ENCODE data around the gene INPP4B. TPM values are rescaled to one million over a fixed set of nuclear protein-coding genes. Genes with fewer than 3 reads are reported as not detected.

Gene INPP4B
- total RNA-seq, 2 experiments from 2014 or later: 35.4 to 43.0 TPM

GRCh38 chr4:142120921-142121320 is 725.2 kb downstream of the INPP4B start:
- no peak overlapping the region for H3K27ac Mint-ChIP-seq
- H3K9me3 Mint-ChIP-seq: no peaks in the 10 kb centered on the region
- no peaks in the 10 kb centered on the region for H3K27me3 Mint-ChIP-seq
- H3K36me3 Mint-ChIP-seq: peaks cover 53% of the 10 kb centered on the region
- ATAC-seq (ENCODE audit: low read depth): no peak
- H3K4me3 Mint-ChIP-seq: no peak overlapping the region
- H3K4me1 Mint-ChIP-seq: peaks cover 3% of the 10 kb centered on the region
- DNase-seq: no peak
- POLR2A ChIA-PET: no interaction called here

GRCh38 chr4:142112451-142112850 is 733.6 kb downstream of the INPP4B start:
- H3K36me3 Mint-ChIP-seq: peaks cover 39% of the 10 kb centered on the region
- no peaks in the 10 kb centered on the region for H3K27me3 Mint-ChIP-seq
- POLR2A ChIA-PET: no interaction called here
- no peaks in the 10 kb centered on the region for H3K9me3 Mint-ChIP-seq
- no peak for DNase-seq
- H3K27ac Mint-ChIP-seq: no peak overlapping the region
- H3K4me3 Mint-ChIP-seq: no peak overlapping the region
- no peaks in the 10 kb centered on the region for H3K4me1 Mint-ChIP-seq
- ATAC-seq (ENCODE audit: low read depth): no peak

DNA sequence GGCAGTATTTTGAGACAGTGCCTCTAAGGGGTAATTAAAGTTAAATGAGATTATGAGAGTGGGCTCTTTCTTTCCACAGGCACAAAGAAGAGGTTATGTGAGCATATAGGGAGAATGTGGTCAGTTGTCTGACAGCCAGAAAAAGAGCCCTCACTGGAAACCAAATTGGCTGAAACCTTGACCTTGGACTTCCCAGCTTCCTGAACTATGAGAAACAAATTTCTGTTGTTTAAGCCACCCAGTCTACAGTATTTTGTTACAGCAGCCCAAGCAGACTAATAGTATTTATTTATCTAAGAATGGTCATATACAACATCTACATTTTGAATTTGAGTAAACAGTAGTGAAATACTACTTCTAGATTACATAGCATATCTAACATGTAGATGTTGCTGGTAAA is 736.0 kb downstream of the INPP4B start:
- Mint-ChIP-seq H3K9me3 (no peaks in the 10 kb centered on the region), H3K4me3 (no peak overlapping the region), H3K27ac (no peak overlapping the region)

DNA sequence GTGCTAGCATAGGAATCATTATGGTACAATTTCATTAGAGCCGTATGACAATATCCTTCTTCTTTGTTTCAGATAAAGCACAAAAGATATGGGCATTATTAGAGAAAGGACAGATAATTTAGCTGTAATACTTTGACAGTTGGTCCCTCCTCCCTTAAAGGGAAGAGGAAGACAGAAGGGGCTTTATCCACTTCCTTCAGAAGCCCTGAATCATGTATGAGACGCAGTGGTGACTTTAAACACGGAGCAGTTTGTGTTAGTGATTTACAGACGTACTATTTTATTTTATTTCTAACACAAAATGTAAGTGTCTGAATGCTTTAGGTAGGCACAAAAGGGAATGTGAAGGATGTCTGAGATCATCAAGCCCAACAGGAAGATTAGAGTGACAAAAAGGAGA is 742.1 kb downstream of the INPP4B start:
- peaks cover 27% of the 10 kb centered on the region for H3K36me3 Mint-ChIP-seq
- H3K27me3 Mint-ChIP-seq: no peaks in the 10 kb centered on the region
- no peak overlapping the region for H3K27ac Mint-ChIP-seq

More for the DNA sequence above, 736.0 kb downstream of the INPP4B start:
- POLR2A ChIA-PET: no interaction called here
- no peaks in the 10 kb centered on the region for H3K27me3 Mint-ChIP-seq
- no peak for ATAC-seq (ENCODE audit: low read depth)
- DNase-seq: no peak
- no peaks in the 10 kb centered on the region for H3K4me1 Mint-ChIP-seq
- peaks cover 26% of the 10 kb centered on the region for H3K36me3 Mint-ChIP-seq

GRCh38 chr4:142101401-142101800 is 744.7 kb downstream of the INPP4B start:
- no peak overlapping the region for H3K27ac Mint-ChIP-seq
- POLR2A ChIA-PET: no interaction called here
- peaks cover 33% of the 10 kb centered on the region for H3K36me3 Mint-ChIP-seq
- no peak overlapping the region for H3K4me3 Mint-ChIP-seq
- peaks cover 2% of the 10 kb centered on the region for H3K4me1 Mint-ChIP-seq
- ATAC-seq (ENCODE audit: low read depth): no peak
- H3K9me3 Mint-ChIP-seq: no peaks in the 10 kb centered on the region
- H3K27me3 Mint-ChIP-seq: no peaks in the 10 kb centered on the region
- no peak for DNase-seq

More for the DNA sequence above, 742.1 kb downstream of the INPP4B start:
- ATAC-seq (ENCODE audit: low read depth) (no peak), DNase-seq (no peak)
- Mint-ChIP-seq H3K4me1 (peaks cover 2% of the 10 kb centered on the region), H3K9me3 (no peaks in the 10 kb centered on the region), H3K4me3 (no peak overlapping the region)
- POLR2A ChIA-PET: no interaction called here

DNA sequence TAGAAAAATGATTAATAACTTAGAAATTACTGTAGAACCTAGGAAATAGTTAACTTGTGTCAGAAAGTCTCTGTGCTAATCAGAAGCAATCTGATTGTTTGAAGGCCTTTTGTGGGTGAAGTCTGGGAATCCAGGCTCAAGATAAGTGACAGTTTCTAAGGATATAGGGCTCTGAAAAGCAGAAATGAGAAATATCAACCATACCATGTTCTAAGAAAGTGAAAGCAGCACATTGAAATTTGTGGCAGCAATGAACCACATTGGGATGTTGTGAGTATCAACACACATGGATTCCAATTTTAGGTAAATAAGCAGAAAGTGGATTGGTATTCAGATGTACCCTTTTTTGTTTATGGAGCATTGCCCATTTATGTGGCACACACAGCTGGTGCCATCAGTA is 745.2 kb downstream of the INPP4B start:
- POLR2A ChIA-PET: no interaction called here
- Mint-ChIP-seq H3K27me3 (no peaks in the 10 kb centered on the region), H3K27ac (no peak overlapping the region), H3K4me1 (peaks cover 2% of the 10 kb centered on the region), H3K9me3 (no peaks in the 10 kb centered on the region), H3K36me3 (peaks cover 32% of the 10 kb centered on the region), H3K4me3 (no peak overlapping the region)
- DNase-seq (no peak), ATAC-seq (ENCODE audit: low read depth) (no peak)

DNA sequence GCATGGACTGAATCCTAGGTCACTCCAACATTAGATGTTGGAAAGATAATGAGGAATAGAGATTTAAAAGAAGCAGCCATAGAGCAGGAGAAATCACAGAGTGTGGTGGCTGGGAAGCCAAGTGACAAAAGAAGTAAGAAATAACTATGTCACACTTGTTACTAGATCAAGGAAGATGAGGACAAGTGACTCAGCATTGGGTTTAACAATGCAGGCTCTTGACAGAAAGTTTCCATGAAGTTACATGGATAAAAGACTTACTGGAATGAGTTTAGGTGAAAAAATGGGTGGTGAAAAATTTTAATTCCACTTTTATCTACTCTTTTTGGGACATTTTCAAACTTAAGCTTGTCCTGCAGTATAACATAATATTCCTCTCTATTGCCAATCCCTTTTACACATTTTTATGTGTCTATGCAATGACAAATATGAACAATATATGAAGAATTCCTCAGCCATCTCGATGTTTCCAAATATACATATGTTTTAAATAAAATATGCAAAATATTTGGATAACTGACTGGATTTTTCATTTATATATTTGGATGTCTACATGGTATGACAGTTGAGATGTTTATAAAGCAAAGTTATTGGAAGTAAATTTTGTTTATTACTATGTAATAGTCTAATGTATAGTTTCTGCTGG is 747.1 kb downstream of the INPP4B start:
- H3K9me3 Mint-ChIP-seq: no peaks in the 10 kb centered on the region
- no peak for DNase-seq
- H3K27ac Mint-ChIP-seq: no peak overlapping the region
- POLR2A ChIA-PET: no interaction called here
- H3K4me3 Mint-ChIP-seq: no peak overlapping the region
- no peak for ATAC-seq (ENCODE audit: low read depth)
- no peaks in the 10 kb centered on the region for H3K27me3 Mint-ChIP-seq
- peaks cover 35% of the 10 kb centered on the region for H3K36me3 Mint-ChIP-seq
- peaks cover 2% of the 10 kb centered on the region for H3K4me1 Mint-ChIP-seq

GRCh38 chr4:142098380-142098779 is 747.7 kb downstream of the INPP4B start:
- ATAC-seq (ENCODE audit: low read depth): no peak
- H3K27ac Mint-ChIP-seq: no peak overlapping the region
- H3K36me3 Mint-ChIP-seq: peaks cover 33% of the 10 kb centered on the region
- DNase-seq: no peak
- no peaks in the 10 kb centered on the region for H3K27me3 Mint-ChIP-seq
- POLR2A ChIA-PET: no interaction called here
- H3K9me3 Mint-ChIP-seq: no peaks in the 10 kb centered on the region
- H3K4me1 Mint-ChIP-seq: peaks cover 2% of the 10 kb centered on the region
- no peak overlapping the region for H3K4me3 Mint-ChIP-seq

GRCh38 chr4:142097015-142097414 is 749.1 kb downstream of the INPP4B start:
- DNase-seq (no peak), ATAC-seq (ENCODE audit: low read depth) (no peak)
- Mint-ChIP-seq H3K4me3 (no peak overlapping the region), H3K27ac (no peak overlapping the region), H3K4me1 (peaks cover 2% of the 10 kb centered on the region), H3K9me3 (no peaks in the 10 kb centered on the region), H3K27me3 (no peaks in the 10 kb centered on the region), H3K36me3 (peaks cover 34% of the 10 kb centered on the region)
- POLR2A ChIA-PET: no interaction called here

DNA sequence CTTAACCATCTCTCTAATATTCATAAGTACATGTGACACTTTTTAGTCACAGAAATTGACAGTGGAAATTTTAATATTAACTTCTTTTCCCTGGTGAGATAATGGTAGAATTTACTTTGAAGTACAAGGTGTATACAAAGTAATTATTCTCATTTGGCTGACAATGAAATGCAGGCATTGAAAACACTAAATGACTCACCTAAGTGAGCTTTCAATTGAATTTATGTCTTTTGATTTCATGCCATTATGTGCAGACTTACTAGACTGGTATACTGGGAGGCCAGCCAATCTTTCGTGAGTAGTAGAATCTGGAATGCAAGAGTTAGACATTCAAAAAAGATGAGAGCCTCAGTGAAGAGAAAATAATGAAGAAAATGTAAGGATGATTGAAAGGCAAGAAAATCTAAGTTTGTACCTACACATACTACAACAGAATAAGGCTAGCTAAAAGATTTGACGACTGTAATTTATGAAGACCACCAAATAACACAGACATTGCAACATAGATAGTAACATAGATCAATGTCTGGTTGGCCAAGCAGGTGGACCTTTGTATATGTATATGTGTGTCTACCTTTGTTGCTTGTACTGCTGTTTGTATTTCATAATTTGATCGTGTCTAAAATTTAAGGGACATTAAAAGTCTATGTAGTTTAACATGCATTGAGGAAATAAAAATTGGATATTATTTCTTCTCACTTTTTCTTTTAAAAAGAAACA is 750.1 kb downstream of the INPP4B start:
- Mint-ChIP-seq H3K27ac (no peak overlapping the region), H3K4me3 (no peak overlapping the region), H3K4me1 (peaks cover 2% of the 10 kb centered on the region), H3K9me3 (no peaks in the 10 kb centered on the region), H3K27me3 (no peaks in the 10 kb centered on the region), H3K36me3 (peaks cover 37% of the 10 kb centered on the region)
- DNase-seq (no peak), ATAC-seq (ENCODE audit: low read depth) (no peak)
- POLR2A ChIA-PET: no interaction called here

GRCh38 chr4:142092941-142093340 is 753.2 kb downstream of the INPP4B start:
- POLR2A ChIA-PET: no interaction called here
- Mint-ChIP-seq H3K36me3 (peaks cover 24% of the 10 kb centered on the region), H3K27me3 (no peaks in the 10 kb centered on the region), H3K4me3 (no peak overlapping the region), H3K9me3 (no peaks in the 10 kb centered on the region), H3K27ac (no peak overlapping the region), H3K4me1 (no peaks in the 10 kb centered on the region)
- no peak for ATAC-seq (ENCODE audit: low read depth)
- no peak for DNase-seq

GRCh38 chr4:142091691-142092182 is 754.4 kb downstream of the INPP4B start:
- H3K9me3 Mint-ChIP-seq: no peaks in the 10 kb centered on the region
- no peak overlapping the region for H3K4me3 Mint-ChIP-seq
- DNase-seq (no peak), ATAC-seq (ENCODE audit: low read depth) (no peak)
- H3K36me3 Mint-ChIP-seq: peaks cover 20% of the 10 kb centered on the region
- no peak overlapping the region for H3K27ac Mint-ChIP-seq
- POLR2A ChIA-PET: no interaction called here
- no peaks in the 10 kb centered on the region for H3K27me3 Mint-ChIP-seq
- H3K4me1 Mint-ChIP-seq: no peaks in the 10 kb centered on the region

DNA sequence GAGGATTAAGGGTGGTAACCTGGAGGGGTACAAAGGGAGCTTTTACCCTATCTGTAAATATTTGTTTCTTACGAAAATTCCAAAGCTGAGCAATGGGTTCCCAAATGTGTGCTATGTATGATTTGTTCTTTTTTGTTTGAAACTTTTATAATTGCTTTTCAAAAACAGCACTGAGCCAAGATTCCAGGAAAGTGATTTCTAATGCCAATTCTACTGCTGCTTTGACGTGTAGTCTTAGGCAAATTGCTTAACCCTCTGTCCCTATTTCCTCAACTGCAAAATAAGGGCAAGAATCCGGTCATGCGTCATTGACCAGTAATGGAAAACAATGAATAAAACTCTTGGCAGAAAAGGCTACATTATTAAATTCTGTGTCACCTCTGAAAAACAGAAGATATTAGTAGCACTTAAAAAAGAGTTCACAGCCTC is 755.0 kb downstream of the INPP4B start:
- peaks cover 20% of the 10 kb centered on the region for H3K36me3 Mint-ChIP-seq
- no peaks in the 10 kb centered on the region for H3K27me3 Mint-ChIP-seq
- POLR2A ChIA-PET: no interaction called here
- DNase-seq (no peak), ATAC-seq (ENCODE audit: low read depth) (no peak)
- no peaks in the 10 kb centered on the region for H3K4me1 Mint-ChIP-seq
- no peaks in the 10 kb centered on the region for H3K9me3 Mint-ChIP-seq
- H3K4me3 Mint-ChIP-seq: no peak overlapping the region
- H3K27ac Mint-ChIP-seq: no peak overlapping the region

GRCh38 chr4:142088906-142089305 is 757.2 kb downstream of the INPP4B start:
- DNase-seq (no peak), ATAC-seq (ENCODE audit: low read depth) (no peak)
- Mint-ChIP-seq H3K4me3 (no peak overlapping the region), H3K4me1 (no peaks in the 10 kb centered on the region), H3K9me3 (no peaks in the 10 kb centered on the region), H3K27ac (no peak overlapping the region), H3K36me3 (peaks cover 10% of the 10 kb centered on the region), H3K27me3 (no peaks in the 10 kb centered on the region)
- POLR2A ChIA-PET: no interaction called here

Measured in activated naive CD8-positive, alpha-beta T cell treated with anti-CD3 and anti-CD28 coated beads, Interleukin-2, amount 10 ng/mL, durations not matched to agents 7 days and 5 days (primary cell).